SK-N-MC (cell line): ENCODE measurements around the gene INPP5D.

Experiments used
- EZH2 ChIP-seq: fragments of 200-600 bp; sonication (generic); IDR thresholded peaks from one replicate; pipeline ENCODE4 v1.6.1; 2017; ENCODE audit warnings: antibody characterized with exemption
- FOXP2 ChIP-seq: optimal IDR thresholded peaks from 2 replicates; pipeline ENCODE3; 2011; ENCODE audit warnings: mild to moderate bottlenecking, moderate library complexity; ENCODE audit not compliant: insufficient read depth; ENCODE audit errors: extremely low read length, control extremely low read depth
- POLR2AphosphoS5 ChIP-seq: IDR thresholded peaks from 2 replicates; pipeline ENCODE4 v1.6.1; 2012; ENCODE audit warnings: mild to moderate bottlenecking, low read depth, low read length, borderline replicate concordance

- TF ChIP-seq EZH2: no peak
- TF ChIP-seq POLR2AphosphoS5: no peak
- TF ChIP-seq FOXP2: no peak
Measured at GRCh38 chr2:233153146-233153798, 93.1 kb downstream of the INPP5D start.
